Stimulated activated CD8-positive, alpha-beta memory T cell treated with anti-CD3 and anti-CD28 coated beads, Interleukin-4, amount 100 ng/mL, for 48 hours (primary cell): Measurements from ENCODE around the gene METTL9.
"Not testable (repeated sequence)": the region's sequence is repeated elsewhere in the genome, so short reads cannot be mapped to it uniquely, and the experiment has no call there.

Source experiments
- DNase-seq: peaks from one replicate; pipeline ENCODE4 v3.0.0-alpha.2; 2020

Gene METTL9

DNA sequence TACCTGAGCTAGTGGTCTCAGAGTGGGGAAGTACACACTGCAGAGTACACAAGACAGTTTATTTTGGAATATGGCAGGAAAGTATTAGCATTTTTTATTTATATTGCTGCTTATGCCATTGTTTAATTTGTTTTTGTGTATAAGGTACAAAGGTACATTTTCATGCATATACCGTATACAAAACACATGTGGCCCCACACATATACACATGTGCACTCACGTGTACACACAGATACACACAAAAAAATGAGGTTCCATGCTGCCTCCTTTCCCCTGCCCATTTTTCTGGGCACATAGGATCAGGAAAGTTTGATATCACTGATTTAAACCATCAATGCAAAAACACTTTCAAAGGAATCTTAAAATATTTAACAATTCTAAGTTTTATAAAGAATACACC is 40.1 kb downstream of the METTL9 start:
- no peak for DNase-seq

DNA sequence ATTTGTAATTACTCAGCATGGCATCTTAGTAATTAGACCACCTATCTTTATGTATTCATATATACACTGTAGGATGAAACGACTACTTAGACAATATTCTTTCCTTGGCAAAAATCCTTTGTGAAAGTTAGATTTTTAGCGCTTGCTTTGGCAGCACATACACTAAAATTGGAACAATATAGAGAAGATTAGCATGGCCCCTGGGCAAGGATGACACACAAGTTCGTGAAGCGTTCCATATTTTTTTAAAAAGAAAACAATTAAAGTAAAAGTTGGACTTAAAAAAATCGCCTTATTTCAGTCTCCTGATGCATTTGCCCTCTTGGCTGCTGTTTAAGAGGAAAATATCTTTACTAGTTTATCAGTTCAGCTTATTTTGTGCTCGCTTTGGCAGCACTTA is 42.5 kb downstream of the METTL9 start:
- DNase-seq = no peak

DNA sequence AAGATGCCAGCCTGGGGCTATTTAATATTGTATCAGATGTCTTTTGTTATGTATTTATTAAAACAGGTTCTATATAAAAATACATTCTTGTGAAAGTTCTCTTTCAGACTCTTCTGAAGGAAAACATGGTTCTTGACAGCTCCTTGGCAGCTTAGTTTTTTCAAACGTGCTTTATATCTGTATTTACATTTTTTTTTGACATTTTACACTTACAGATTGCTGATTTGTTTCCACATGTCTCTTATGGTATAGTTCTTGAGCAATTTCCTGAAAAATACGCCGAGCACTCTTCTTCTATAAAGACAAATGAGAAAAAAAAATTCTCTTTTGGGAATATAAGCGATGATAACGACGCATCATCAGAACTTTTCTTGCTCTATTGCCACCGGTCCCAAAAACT is 43.5 kb downstream of the METTL9 start:
- no peak for DNase-seq

DNA sequence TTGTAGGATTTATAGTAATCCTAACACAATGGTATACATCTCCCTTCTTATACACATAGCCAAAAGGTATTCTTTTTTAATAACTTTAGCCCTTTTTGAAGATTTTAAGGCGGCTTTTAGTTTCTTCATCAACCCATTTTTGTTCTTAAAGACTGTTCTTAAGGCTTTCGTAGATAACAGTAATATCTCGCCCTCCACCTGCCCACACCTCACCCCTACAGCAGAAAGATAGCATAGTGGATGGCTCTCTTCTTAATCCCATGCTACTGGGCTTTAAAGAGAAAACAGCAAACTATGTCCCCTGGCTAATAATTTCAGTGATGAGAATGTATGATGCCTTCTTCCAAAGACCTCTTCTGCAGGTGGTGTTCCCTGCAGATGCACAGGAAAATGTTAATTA is 44.4 kb downstream of the METTL9 start:
- no peak for DNase-seq

DNA sequence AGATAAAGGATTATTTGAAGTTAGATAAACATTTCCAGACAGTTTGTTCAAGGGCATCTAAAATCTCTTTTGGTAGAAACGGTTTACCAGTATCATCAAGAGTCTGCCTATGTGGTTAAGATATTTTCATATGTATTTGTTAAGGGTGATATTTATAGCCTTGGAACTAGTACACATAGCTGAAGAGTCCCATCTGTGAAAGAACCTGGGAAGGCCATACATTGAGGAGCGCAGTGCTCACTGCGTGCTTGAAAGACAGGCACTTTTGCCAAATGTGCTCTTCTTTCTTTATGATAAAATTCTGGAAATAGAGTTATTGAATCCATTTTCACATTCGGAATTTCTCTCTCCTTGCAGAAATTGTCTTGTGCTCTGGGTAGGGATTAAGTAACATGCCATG is 45.3 kb downstream of the METTL9 start:
- DNase-seq = no peak

DNA sequence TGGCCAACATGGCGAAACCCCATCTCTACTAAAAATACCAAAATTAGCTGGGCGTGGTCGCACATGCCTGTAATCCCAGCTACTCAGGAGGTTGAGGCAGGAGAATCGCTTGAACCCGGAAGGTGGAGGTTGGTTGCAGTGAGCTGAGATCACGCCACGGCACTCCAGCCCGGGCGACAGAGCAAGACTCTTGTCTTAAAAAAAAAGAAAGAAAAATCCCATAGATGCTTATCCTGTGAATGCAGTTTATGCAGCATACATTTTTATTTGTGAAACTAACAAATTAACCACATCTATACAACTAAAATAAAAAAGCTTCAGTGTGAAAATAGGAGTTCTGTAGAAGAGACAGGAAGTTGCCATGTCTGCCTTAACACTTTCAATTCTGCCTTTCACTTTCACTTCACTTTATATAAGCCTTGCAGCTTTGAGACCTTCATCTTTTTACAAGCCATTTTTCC is 45.9 kb downstream of the METTL9 start:
- DNase-seq = peak; percentile 53

DNA sequence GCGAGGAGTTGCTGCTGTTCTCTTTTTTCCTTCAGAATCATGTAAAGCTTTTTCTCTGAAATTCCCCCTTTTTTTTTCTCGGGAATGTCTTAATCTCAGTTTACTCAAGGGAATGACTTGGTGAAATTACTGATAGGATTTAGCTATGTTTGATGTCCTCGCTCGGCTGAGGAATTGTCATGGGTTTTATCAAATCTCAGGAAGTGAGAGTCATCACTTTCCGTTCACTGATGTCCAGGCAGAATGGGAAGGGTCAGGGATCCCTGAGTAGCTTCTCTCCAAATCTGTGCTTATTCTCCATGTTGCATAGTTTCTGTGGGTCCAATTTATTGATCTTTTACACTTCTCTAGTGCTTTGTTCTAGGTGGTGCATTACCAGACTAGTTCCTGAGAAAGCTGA is 46.7 kb downstream of the METTL9 start:
- DNase-seq = no peak

DNA sequence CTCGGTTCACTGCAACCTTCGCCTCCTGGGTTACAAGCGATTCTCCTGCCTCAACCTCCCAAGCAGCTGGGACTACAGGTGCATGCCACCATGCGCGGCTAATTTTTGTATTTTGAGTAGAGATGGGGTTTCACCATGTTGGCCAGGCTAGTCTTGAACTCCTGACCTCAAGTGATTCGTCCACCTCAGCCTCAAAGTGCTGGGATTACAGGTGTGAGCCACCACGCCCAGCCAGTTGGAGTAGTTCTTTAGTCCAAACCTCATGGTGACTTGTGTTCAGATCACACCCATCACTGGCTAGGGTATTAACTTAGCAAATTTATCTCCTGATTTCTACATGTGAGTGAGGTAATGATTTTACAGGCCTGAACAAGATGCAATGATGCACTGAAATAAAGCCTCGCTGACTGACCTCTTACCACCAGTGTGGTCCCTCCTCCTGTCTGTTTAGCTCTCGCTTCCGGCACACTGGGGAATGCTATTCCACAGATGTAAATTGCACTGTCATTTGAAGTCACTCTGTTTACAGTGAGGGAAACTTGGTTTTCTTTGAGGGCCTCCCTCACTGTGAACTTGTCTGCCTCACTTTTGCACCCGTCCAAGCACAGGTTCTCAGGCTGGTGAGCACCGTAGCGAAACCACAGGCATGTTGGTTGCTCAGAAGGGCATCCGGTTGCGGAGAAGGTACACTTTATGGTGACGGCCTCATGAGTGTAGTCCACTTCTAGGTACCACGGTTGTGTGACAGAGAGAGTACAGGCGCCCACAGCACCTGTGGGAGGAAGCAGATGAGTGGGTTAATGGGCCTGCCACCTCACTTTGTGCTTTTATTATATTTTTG is 47.6 kb downstream of the METTL9 start:
- DNase-seq = peak; percentile 82

DNA sequence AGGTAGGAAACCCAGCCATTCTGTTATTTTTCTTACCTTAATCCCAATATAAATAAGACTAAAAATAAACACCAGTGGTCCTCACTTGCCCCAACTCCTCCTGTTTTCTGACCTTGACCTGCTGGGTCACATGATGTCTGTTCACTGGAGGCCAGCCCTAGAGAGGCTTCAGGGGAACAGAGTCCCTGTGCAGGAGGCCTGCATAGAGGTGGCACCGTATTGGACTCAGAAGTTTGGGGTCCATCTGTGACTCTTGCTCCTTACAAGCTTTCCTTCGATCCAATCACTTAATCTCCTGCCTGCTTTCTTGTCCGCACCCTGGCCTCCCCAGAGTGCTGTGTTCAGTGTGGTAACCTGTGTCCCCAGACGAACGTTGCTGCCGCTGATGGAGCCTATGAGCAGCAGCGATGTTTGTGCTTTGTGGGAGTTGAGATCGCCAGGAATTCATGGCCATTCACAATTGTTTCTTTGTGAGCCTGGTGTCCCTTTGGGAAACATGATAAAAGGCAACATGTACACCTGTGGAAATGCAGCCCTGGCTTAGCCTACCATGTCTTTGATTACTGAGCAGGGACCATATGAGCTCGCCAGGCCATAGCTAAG is 48.3 kb downstream of the METTL9 start:
- DNase-seq = no peak

DNA sequence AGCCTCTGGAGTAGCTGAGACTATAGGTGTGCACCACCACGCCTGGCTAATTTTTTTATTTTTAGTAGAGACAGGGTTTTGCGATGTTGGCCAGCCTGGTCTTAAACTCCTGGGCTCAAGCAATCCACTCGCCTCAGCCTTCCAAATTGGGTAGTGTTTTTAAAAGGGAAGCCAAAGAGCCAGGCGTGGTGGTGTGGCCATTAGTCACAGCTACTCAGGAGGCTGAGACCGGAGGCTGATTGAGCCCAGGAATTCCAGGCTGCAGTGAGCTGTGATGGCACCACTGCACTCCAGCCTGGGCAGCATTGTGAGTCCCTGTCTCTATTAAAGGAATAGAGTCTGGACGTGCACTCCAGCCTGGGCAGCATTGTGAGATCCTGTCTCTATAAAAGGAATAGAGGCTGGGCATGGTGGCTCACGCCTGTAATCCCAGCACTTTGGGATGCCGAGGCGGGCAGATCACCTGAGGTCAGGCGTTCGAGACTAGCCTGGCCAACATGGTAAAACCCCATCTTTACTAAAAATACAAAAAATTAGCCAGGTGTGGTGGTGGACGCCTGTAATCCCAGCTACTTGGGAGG is 50.5 kb downstream of the METTL9 start:
- not testable (repeated sequence) for DNase-seq

DNA sequence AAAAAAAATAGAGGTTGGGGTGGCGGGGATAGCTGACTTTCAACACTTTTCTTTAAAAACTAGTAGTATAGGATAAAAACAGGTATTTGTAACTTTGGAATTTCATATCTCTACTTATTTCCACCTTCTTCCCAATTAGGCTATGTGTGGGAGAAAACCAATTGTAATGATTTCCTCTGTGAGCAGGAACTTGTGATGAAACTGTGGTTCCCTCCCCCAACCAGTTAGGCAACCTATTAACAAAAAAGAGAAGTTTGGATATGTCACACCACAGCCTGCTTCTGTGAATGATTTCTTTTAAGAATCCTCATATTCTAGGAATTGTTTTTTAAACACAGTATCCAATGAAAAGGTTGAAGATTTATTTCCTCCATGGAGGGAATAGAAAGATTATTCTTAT is 51.1 kb downstream of the METTL9 start:
- DNase-seq = no peak

DNA sequence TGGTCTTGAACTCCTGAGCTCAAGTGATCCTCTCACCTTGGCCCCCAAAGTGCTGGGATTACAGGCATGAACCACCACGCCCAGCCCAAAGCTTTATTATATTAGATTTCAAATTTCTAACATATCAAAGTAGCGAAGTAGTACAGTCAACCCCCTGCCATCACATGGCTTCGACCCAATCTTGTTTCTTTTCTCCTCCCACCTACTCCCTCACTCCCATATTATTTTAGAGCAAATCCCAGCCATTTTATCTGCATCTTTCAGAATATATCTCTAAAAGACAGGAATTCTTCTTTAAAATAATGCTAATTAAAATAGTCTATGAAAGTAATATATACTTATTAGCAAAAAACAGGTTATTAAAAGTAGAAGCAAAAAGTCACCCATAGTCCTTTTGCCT is 52.1 kb downstream of the METTL9 start:
- no peak for DNase-seq

DNA sequence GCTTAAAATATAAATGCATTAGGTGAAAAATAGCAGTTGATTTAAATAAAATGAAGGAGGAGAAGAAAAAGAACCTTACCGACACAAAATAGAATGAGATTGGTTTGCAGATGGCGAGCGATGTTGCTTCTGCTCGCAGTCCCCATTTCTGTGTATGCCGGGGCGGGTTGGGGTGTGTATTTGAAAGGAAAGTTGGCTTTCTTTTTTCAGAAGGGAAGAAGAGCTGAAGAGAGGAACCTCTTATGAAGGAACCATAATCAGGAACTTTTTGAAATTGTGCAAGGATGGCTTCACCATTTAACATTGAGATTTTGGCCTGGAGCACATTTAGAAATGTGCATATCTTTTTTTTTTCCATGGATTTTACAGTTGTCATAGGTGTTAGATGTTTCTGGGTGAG is 53.1 kb downstream of the METTL9 start, which contains the start of gene IGSF6:
TSS of gene IGSF6 (minus strand) at position 156 of the 400 bp plus-strand sequence. CDS start at position 146, 10 bp downstream.
- DNase-seq = no peak

DNA sequence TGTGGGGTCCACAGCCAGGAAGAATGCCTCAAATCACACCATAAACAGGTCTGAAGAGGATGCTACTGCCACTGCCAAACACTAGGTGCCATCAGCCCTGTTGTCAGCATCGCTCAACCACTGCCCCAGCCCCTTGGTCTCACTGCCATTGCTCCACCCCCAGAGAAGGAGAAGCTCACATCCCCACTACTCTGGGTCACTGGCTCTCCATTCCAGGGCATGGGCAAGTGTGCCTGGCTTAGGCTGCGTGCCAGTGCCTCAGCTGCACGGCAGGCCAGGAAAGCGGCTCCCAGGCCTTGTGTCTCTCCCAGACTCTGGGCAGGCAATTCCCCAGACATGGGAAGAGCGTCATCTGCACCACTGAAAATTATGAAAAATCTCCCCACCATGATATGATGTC is 54.2 kb downstream of the METTL9 start:
- DNase-seq = no peak

DNA sequence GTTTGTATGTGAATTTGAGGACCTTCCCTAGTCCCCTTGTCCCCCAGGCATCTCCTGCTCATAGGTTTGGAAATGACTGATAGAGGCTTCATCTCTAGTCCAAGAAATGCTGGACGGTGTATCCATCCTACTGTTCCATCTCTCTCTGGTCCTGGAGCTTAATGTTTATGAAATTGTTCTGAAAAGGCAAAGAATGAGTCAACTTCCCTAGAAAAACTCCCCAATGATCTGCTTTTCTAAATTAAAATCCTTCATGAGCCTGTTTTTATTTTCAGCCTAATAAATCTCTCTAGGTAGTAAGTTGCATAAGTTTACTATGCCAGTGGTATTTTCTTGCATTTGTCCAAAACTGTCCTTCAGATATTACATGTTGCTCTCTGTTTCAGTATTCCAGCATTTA is 55.1 kb downstream of the METTL9 start:
- no peak for DNase-seq

DNA sequence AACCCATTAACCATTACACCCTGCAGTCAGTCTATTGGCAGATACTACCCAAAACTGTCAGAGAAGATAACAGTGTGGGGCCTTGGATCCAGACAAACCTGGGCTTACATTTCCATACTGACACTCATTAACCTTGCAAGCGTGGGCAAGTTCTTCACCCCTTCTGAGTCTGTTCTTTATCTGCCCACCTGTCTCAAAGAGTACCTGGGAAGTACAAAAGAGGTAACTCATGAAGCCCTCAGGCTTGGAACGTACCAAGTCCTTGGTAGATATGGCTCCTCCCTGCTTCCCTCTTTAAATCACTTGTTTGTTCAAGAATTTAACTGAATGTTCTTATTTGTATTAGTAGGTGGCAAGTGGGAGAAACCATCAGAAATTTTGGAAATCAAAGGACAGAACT is 55.5 kb downstream of the METTL9 start:
- DNase-seq = no peak

DNA sequence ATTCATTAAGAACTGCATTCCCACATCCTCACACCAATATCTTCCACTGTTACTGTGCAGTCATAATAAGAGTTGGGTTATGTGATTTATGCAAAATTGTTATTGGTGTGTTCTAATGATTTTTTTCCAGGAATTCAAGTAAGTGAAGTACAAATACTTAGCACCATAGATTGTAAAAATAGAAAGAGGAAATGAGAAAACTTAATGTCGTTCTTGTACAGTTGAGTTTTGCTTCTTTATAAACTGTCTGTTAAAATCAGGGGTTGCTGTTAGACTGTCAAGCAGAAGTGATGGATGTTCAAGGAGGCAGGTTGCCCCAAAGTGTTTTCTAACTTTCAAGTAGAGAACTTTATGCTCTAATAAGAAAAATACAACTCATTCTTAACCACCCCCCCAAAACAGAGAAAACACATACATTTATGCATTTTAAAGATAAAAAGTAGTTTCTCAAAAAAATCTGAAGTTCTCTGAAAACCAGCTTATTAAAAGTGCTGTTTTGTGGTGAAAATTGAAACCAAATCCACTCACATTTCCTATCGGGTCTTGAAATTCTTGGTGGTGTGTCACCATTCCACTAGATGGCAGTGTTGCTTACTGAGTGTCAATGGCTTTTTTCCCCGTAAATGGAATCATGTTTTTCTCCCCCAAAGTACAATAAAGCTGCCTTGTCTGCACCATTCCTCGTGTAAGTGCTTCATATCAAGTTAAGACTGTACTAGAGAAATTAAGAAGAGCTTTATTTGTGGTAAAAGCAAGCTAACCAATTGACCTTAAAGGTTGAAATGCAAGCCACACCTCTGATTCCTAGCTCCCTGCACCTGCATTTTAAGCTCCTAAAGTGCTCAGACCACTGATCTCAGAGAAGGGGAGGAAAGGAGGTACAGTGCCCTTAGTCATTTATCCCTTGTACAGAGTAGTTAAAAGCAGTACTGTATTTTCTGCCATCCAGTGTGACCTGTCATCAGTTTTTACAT is 57.7 kb downstream of the METTL9 start:
- DNase-seq = peak; percentile 38

DNA sequence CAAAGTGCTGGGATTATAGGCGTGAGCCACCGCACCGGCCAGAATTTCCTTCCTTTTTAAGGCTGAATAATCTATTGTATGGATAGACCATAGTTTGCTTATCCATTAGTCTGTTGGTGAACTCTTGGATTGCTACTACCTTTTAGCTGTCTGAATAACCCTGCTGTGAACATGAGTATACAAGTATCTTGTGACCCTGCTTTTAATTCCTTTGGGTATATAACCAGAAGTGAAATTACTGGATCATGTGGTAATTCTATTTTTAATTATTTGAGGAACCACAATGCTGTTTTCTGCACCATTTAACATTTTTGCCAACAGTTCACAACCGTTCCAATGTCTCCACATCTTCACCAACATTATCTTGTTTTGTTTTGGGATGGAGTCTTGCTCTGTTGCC is 59.7 kb downstream of the METTL9 start:
- DNase-seq = no peak

DNA sequence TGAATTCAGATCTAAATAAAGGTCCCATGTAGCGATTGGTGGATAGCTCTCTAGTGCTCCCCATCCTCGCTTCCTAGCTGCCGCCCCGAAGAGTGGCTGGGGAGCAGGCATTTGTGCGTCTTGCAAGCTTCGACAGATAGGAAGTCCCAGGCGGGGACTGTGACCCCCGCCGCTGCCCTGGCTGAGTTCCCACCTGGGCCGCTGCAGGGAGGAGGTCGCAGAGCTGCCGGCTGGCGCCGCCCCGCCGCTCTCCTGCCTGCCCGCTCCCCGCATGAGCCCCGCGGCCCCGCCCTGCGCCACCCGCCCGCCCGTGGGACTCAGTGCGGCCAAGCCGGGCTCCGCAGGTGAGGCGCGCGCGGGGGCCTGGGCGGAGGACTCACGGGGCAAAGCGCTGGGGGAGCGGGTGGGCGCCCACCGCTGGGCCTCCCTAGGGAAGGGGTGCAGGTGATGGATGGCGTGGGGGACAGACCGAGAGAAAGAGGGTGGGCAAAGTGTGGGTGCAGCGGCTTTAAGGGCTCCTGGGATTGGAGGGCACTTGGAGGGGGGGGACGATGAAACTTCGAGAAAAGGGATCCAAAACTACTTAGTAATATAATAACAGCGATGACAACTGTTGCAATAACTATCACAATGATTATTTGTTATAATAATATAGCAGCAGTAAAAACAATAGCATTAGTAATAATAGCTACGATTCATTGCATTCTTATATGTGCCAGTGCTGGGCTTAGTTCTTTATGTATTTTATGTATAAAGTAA is 64.7 kb downstream of the METTL9 start, which contains the start of gene OTOA:
TSS of gene OTOA (plus strand) at position 80 of the 759 bp plus-strand sequence. CDS start 14,547 bp downstream, outside the sequence.
- DNase-seq = peak; percentile 46

DNA sequence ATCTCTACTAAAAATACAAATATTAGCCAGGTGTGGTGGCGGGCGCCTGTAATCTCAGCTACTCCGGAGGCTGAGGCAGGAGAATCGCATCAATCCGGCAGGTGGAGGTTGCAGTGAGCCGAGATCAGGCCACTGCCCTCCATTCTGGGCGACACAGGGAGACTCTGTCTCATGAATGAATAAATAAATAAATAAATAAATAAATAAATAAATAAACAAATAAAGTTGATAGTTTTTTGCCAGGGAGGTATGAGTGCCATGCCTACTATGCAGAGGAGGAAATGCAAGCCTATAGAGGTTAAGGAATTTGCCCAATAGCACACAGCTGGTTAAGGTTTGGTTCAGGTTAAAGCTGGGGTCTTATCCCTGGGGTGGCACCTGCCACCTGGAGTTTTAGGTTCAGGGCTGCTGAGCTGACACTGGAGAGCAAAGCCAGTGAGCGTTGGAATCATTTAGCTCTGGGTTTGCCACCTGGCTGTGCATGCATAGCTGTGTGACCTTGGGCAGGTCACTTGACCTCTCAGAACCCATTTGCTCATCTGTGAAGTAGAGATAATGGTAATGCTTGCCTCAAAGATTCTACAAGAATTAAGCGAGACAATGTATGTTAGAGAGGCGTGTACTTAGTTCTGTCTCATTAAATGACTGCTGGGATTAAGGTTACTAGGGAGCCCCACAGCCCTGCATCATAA is 65.6 kb downstream of the METTL9 start:
- no peak for DNase-seq

DNA sequence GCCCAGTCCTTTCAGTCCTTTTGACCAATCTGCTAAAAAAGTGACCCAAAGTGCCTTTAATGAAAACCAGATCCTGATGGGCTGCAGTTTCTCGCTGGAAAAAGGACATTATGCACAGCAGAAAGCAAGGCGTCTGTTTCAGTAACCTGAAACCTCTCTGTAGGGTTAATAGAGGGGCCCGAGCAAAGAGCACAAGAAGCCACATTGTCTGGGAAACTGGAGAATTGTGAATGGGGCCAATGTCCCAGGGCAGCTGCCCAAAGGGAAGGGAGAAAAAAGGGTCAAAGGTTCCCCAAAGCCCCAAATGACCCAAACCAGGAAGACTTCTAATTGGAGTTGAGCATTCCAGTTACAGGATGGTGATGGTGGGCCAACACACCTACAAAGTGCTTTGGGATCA is 67.4 kb downstream of the METTL9 start:
- DNase-seq = no peak
